Stimulated activated CD8-positive, alpha-beta memory T cell treated with anti-CD3 and anti-CD28 coated beads, Interleukin-15, amount 100 ng/mL, for 4 hours (primary cell): ENCODE measurements around the gene ATP6V0D1.
"Not testable (repeated sequence)": the region's sequence is repeated elsewhere in the genome, so short reads cannot be mapped to it uniquely, and the experiment has no call there.

Source experiments
- DNase-seq, 2 donors: peaks; one replicate each; pipeline ENCODE4 v3.0.0-alpha.2; 2020; ENCODE audit warnings: low read depth in 2 of 2

ATP6V0D1 gene

DNA sequence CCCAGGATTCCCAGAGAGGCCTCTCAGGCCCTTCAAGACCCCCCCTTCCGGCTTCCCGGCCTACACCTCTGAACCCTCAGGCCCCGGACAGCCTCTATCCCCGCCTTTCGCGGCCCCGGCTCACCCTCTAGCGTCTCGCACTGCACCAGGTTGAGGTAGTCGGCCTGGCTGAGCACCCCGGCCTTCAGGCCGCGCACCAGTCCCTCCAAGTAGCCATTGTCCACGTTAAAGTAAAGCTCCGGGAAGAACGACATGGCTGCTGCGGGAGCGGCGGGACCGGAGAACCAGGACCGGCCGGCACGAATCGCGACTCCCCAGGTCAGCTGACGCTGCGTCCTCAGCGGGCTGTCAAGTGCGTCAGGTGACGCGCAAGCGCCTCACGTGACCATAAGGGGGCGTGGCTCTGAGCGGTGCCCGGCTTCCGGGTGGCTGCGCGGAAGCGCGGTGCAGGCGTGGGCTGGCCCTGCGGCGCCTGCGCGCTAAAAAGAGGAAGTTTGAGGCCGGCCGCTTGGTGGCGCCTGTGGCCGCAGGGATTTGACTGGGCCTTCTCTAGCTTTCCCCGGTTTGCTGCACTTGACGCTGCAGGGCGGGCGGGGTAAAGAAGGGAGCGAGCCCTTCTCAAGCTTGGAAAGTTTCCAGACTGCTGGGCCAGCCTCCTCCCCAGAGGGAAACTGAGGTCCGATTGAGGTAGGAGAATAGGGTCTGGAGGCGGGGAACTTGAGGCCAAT is at the start of gene ATP6V0D1:
TSS of gene ATP6V0D1 (minus strand) at position 325 of the 728 bp plus-strand sequence. CDS start at position 254, 71 bp downstream.
- peak; percentile 93 to 97 for DNase-seq

DNA sequence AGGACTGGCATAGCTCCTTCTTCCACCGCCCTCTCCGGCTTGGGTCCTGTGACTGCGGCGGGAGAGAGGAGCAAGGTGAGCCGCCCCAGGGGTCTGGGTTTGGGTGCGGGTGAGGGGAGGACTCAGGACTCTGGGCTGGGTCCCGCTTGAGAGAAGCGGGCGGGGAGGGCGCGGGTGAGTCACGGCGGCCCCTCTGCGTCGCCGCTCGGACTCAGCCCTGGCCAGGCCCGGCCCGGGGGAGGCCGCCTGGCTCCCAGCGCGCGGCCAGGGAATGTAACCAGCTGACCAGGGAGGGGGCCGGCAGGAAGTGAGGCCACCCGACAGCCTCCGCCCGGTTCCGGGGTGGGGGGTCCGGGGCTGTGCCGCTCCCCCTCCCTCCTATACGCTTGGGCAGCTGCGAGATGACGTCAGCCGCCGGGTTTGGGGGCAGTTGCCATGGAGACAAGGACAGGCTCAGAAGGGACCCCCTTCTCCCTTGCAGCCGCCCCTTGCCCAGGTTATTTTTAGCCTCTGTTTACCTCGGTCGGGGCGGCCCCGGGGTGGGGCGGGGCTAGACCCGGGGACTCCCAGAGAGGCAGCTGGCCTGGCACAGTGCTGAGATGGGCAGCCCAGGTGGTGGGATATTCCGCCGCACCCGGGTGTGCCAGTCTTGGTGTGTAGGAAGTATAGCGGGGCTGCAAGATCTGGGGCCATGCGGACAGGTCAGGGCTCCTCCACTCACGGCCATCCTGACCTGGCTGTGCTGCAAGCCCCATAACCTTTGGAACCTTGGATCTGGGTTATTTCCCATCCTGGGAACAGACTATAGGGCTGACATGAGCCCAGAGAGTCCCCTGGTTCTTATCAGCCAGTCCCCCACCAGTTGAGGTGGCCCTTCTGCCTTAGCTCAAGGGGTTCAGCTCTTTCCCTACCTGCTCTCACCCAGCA is 49.3 kb upstream of the ATP6V0D1 start:
- DNase-seq = no peak

- no peak for DNase-seq
Observed at GRCh38 chr16:67529582-67530012, 48.6 kb upstream of the ATP6V0D1 start.

DNA sequence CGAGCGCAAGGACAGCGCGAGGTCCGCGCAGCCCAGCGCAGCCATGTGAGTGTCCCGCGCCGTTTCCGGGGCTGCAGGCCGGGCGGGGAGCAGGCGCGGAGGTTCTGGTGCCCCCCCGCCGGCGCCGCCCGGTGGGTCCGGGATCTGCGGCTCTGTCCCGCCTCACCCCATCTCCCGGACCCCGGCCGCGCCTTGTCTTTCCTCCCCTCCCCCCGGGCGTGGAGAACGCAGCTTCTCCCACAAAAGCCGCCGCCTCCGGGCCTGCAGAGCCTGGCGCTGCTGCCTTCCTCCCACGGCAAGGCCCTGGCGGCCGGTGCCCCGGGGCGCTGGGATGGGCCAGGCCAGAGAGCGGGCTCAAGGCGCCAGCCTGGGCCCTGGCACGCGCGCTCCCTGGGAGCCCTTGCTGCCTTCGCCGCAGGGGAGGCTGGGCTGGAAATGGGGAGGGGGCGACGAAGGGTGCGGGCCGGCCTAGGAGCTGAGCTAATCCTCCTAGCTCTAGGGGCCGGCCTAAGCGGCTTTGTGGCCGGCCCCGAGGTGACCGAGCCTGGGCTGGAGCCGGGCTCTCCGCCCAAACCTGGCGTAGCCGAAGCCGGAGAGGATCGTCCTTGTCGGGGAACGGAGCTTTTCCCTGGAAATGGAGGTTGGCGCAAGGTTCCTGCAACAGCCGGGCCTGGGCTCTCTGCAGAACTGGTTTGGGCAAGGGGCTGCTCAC is 48.1 kb upstream of the ATP6V0D1 start:
- no peak for DNase-seq

DNA sequence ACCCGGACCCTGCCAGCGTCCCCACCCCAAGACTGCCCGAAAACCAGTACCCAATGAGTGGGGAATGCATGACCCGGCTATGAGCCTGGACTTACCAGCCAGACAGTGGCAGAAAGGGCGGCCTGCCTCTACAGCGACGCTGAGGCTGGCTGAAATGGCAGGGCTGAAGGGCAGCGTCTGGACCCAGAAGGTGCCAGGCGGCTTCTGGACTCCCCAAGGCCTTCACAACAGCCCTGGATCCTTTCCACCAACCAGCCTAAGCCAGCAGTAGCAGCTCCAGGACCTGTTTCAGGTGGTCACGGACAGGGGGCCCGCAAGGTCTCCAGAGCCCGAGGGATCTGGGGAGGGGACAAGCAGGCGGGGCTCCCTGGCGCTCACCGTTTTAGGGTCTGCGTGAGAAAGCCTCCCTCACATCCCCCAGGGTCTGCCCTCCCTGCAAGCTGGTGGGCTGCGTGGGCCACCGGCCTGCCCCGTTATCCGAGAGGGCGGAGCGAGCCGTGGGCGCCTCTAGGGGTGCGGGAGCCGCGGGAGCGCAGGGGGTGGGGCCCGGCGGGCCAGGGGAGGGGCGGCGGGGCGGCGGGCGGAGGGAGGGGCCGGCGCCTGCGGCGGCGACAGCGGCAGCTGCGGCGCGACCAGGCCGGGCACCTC is 47.4 kb upstream of the ATP6V0D1 start, which contains the start of gene RIPOR1:
TSS of gene RIPOR1 (plus strand) at position 608 of the 648 bp plus-strand sequence. CDS start 9,618 bp downstream, outside the sequence.
- no peak for DNase-seq

GRCh38 chr16:67526149-67526791 is 45.3 kb upstream of the ATP6V0D1 start:
- no peak for DNase-seq

DNA sequence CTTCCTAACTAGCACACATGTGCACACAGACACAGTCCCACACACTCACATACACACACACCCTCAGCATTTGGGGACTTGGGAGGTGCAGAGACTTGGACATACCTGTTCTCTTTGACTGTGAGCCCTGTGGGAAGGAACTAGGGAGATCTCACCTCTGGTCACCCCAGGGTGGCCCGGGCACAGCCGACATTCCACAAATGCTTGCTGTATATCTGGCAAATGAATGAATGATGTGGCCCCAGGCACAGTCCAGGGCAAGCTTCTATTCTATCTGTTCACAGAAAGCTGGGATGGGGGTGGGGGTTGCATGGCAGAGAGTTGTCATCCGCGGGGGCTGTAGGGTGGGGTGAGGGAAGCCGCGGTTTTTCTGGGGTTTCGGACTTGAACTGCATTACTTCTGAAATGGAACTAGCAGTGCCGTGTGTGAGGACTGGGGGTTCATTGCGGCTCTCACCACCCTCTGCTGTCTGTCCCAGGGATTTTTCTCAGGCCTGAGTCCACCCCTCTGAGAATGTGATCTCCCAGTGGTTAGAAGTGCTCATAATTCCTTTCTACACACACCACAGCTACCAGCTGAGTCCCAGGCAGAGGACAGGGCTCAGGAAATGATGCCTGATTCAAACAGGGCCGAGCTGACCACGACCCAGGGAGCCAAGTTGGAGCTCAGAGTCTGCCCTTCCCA is 44.4 kb upstream of the ATP6V0D1 start:
- no peak for DNase-seq

DNA sequence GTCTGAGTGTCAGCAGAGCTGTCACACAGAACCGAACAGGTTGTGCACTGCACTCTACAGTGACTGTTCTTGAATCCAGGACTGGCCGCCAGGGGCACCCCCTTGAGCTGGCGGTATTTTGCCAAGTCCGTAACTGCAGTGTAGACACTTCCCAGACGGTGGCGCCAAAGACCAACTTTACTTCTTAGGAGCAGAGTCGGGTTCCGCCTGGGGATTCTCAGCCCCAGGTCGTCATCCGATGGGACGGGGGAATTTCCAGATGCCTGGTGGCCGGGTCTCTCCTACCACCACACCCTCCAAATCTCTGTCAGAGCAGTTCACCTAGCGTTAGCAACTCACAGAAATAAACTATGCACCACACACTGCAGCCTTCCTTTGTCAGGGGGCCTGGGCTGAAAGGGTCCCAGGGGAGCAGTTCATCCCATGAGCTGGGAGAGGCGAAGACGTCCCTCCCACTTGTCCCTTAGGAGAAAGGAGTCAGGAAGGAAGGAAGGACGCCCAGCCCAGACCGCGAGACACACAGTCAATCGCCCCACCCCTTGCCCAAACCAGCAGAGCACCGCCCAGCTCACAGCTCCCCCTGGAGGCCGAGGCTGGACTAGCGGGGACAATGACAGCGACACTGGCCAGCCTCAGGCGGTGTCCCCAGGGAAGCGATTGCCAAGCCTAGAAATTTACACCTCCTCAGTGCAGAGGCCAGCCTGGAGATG is 40.3 kb upstream of the ATP6V0D1 start:
- DNase-seq = peak; percentile 84 to 96

- DNase-seq = no peak
Observed at GRCh38 chr16:67519242-67519641, 38.3 kb upstream of the ATP6V0D1 start.

DNA sequence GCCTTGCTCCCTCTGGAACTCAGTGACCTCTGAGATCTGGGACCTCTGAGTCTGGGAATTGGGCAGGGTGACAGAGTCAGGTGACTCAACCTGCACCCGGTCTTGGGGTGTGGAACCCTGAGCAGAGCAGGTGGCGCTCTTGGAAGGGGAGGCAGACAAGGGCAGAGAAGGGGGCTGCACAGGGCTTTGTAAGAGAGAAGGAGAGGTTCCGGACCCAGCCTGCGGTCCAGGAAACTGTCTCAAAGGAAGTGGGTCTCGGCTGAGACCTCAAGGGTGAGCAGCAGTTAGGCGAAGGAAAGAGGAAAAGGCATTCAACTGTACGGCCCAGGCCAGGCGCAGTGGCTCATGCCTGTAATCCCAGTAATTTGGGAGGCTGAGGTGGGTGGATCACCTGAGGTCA is 37.7 kb upstream of the ATP6V0D1 start:
- no peak for DNase-seq

- DNase-seq = no peak
Observed at GRCh38 chr16:67517661-67518423, 36.9 kb upstream of the ATP6V0D1 start.

- DNase-seq = no peak
Observed at GRCh38 chr16:67517155-67517445, 36.1 kb upstream of the ATP6V0D1 start.

DNA sequence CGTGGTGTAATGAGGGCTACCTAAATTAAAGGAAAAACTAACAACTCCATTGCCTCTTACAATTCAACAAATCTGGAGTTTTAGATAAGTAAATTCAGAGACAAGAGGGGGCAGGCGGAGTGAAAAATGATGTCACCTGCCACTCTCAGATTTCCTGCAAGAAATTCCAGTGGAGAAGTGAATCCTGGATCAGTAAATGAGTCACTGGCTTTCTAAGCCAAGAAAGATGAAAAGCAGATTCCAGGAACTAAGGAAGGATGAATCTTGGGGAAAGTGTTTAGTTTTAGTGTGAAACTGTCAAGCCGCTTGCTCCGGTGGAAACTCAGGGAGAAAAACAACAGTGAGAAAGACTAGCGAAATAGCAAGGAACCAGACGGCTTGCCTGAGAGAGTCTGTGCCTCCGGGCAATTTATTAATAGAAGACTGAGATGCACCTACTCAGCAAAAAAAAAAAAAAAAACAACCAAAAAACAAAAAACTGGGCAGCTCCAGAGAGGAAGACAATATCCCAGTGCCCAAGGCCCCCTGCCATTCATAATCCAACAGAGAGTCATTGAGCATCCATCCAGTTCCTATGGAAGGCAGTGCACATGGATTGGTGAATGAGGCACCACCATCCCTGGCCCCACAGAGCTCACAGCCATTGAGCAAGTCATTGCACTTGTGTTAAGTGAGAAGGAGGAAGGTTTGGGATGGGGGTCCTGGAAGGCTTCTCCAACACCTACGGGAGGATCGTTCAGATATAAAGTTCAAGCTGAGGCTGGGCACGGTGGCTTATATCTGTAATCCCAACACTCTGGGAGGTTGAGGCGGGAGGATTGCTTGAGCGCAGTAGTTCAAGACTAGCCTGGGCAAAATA is 35.6 kb upstream of the ATP6V0D1 start:
- no peak for DNase-seq

- DNase-seq = peak; percentile 25 to 60
Observed at GRCh38 chr16:67514382-67514828, 33.4 kb upstream of the ATP6V0D1 start.

DNA sequence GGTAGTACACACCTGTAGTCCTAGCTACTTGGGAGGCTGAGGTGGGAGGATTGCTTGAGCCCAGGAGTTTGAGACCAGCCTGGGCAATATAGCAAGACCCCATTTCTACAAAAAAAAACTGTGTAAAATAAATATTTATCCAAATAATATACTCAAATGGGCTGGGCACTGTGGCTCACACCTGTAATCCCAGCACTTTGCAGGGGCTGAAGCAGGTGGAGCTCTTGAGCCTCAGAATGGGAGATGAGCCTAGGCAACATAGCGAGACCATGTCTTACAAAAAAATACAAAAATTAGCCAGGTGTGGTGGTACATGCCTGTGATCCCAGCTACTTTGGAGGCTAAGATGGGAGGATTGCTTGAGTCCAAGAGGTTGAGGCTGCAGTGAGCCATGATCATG is 32.9 kb upstream of the ATP6V0D1 start:
- not testable (repeated sequence) for DNase-seq

- no peak for DNase-seq
Observed at GRCh38 chr16:67509016-67509415, 28.1 kb upstream of the ATP6V0D1 start.

GRCh38 chr16:67506468-67506867 is 25.5 kb upstream of the ATP6V0D1 start:
- DNase-seq = no peak
